GM12875 (cell line): ENCODE data around the gene SCAMP4.
"Not testable (repeated sequence)": the region's sequence is repeated elsewhere in the genome, so short reads cannot be mapped to it uniquely, and the experiment has no call there.

Experiments used
- H3K4me3 ChIP-seq: one replicate; pipeline ENCODE4 v1.5.1; 2011; ENCODE audit warnings: low read depth, low read length, control low read depth
- CTCF ChIP-seq: IDR thresholded peaks from 2 replicates; pipeline ENCODE4 v1.5.1; 2011; ENCODE audit warnings: low read depth, mild to moderate bottlenecking, control low read depth, inconsistent platforms, low read length, moderate library complexity, borderline replicate concordance; ENCODE audit not compliant: insufficient read depth

The SCAMP4 gene

GRCh38 chr19:1882089-1882785 is 23.0 kb upstream of the SCAMP4 start:
- TF ChIP-seq CTCF: no peak

GRCh38 chr19:1882786-1883692 is 22.2 kb upstream of the SCAMP4 start:
- no peak overlapping the region for H3K4me3 ChIP-seq
- TF ChIP-seq CTCF: no peak

More at GRCh38 chr19:1882089-1882785, 23.0 kb upstream of the SCAMP4 start:
- no peak overlapping the region for H3K4me3 ChIP-seq

- no peak for TF ChIP-seq CTCF
- peak overlapping the region; percentile 81 for H3K4me3 ChIP-seq
These were observed 21.4 kb upstream of the SCAMP4 start for GRCh38 chr19:1883784-1884183.

GRCh38 chr19:1884291-1884718 is 20.9 kb upstream of the SCAMP4 start:
- H3K4me3 ChIP-seq: peak overlapping the region; percentile 81
- no peak for TF ChIP-seq CTCF

GRCh38 chr19:1884719-1885334 is 20.4 kb upstream of the SCAMP4 start:
- H3K4me3 ChIP-seq: peak overlapping the region; percentile 81
- TF ChIP-seq CTCF: no peak

- H3K4me3 ChIP-seq: peak within 1 kb of the TSS; percentile 81
These were observed 19.6 kb upstream of the SCAMP4 start, which contains the start of gene ABHD17A for GRCh38 chr19:1885398-1886119. Gene ABHD17A, minus strand, starts transcription at chr19:1885496. Its CDS starts 3,930 bp downstream, at chr19:1881566.

- not testable (repeated sequence) for H3K4me3 ChIP-seq
These were observed 18.8 kb upstream of the SCAMP4 start for GRCh38 chr19:1886360-1886759.
